Karpas-422 (cell line): ENCODE data around the gene SASH1. TPM values are rescaled to one million over a fixed set of nuclear protein-coding genes. Genes with fewer than 3 reads are reported as not detected.
A peak's percentile ranks its signal among the peaks of the same experiment; 100 is the strongest.

Source experiments
- DNase-seq: peaks from one replicate; pipeline ENCODE4 v3.0.0-alpha.2; 2015
- H2AFZ ChIP-seq: fragments of 200-600 bp; sonication (generic); 2 replicates; pipeline ENCODE4 v1.6.1; 2014; ENCODE audit warnings: antibody characterized with exemption, low read length, mixed read lengths
- H3K27ac ChIP-seq: fragments of 200-600 bp; sonication (generic); 2 replicates; pipeline ENCODE4 v1.5.1; 2014; ENCODE audit warnings: mild to moderate bottlenecking, low read length, moderate library complexity
- H3K27me3 ChIP-seq: fragments of 200-600 bp; sonication (generic); 2 replicates; pipeline ENCODE4 v1.6.1; 2014; ENCODE audit warnings: low read length, mixed read lengths
- H3K36me3 ChIP-seq: fragments of 200-600 bp; sonication (generic); 2 replicates; pipeline ENCODE4 v1.6.1; 2014; ENCODE audit warnings: low read length, mixed read lengths; ENCODE audit not compliant: insufficient read depth
- H3K4me1 ChIP-seq: fragments of 200-600 bp; sonication (generic); 2 replicates; pipeline ENCODE4 v1.6.1; 2014; ENCODE audit warnings: mild to moderate bottlenecking, low read length, mixed read lengths
- H3K4me2 ChIP-seq: fragments of 200-600 bp; sonication (generic); 2 replicates; pipeline ENCODE4 v1.6.1; 2014; ENCODE audit warnings: low read length, low read depth, mild to moderate bottlenecking; ENCODE audit not compliant: poor library complexity, severe bottlenecking
- H3K4me3 ChIP-seq: fragments of 200-600 bp; sonication (generic); 2 replicates; pipeline ENCODE4 v1.5.1; 2014; ENCODE audit warnings: mild to moderate bottlenecking, antibody characterized with exemption, low read length, mixed read lengths
- H3K79me2 ChIP-seq: fragments of 200-600 bp; sonication (generic); 2 replicates; pipeline ENCODE4 v1.6.1; 2014; ENCODE audit warnings: mild to moderate bottlenecking, low read length, mixed read lengths
- H3K9ac ChIP-seq: fragments of 200-600 bp; sonication (generic); 2 replicates; pipeline ENCODE4 v1.6.0; 2014; ENCODE audit warnings: low read length
- H3K9me2 ChIP-seq: fragments of 200-600 bp; sonication (generic), shearing (Covaris generic); replicated peaks from 2 replicates; pipeline ENCODE4 v1.6.0; 2014; ENCODE audit warnings: mild to moderate bottlenecking, low read length, moderate library complexity; ENCODE audit not compliant: insufficient read depth
- H3K9me3 ChIP-seq: fragments of 300-700, 200-600 bp; sonication (generic); 2 replicates; pipeline ENCODE4 v1.6.1; 2014; ENCODE audit warnings: low read length, mixed read lengths
- H4K20me1 ChIP-seq: fragments of 200-600 bp; sonication (generic); 2 replicates; pipeline ENCODE4 v1.6.1; 2014; ENCODE audit warnings: mild to moderate bottlenecking, antibody characterized with exemption, low read length, low read depth; ENCODE audit not compliant: insufficient read depth
- total RNA-seq: library from RNA; depleted of rRNA; stranded (reverse); fragments of >200 nt; shearing (Covaris generic); gene quantifications from 2 replicates; pipeline ENCODE4 v1.2.3, GENCODE V29; 2014; ENCODE audit warnings: low replicate concordance; rRNA removed

The SASH1 gene
- 0.15 and 2.4 TPM in 2 replicates for total RNA-seq

DNA sequence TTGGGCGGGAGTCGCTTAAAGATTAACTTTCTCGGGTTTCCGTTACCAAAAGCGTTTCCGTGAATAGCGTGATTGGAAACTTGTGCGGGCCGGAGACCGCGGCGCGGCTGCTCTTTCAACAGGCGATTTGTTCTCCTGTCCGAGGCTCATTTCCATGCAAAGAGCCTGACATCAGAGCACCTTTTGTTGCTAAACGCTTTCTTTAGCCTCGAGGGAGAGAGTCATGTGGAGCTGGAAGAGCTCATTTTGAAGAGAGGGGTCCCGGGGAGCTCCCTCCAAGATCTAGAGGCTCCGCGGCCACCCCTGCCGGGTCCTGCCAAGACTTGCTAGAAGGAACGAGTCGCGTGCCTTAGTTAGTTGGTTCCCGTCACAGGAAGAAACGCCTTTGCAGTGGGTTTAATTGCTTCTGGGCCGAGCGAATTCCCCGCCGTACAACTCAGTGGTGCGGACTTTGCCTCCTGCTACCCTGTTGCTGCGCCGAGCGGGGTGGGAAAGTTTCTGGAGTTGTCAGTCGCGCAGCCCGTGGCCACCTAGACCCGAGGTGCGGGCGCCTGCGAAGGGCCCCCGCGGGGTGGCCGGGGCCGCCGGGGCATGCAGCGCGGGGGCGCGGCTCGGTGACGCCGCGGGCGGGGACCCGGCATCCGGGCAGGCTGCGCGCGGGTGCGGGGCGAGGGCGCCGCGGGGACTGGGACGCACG is at the start of gene SASH1:
TSS of gene SASH1 (plus strand) at position 489 of the 697 bp plus-strand sequence. CDS start 230 bp downstream, outside the sequence.
- no peaks in the 10 kb centered on the region for H3K9me2 ChIP-seq
- no peaks in the 10 kb centered on the region for H3K27me3 ChIP-seq
- H3K36me3 ChIP-seq: no peaks in the 10 kb centered on the region
- H3K9me3 ChIP-seq: no peaks in the 10 kb centered on the region
- no peaks in the 10 kb centered on the region for H3K4me1 ChIP-seq
- no peak within 1 kb of the TSS for H2AFZ ChIP-seq
- no peaks in the 10 kb centered on the region for H4K20me1 ChIP-seq
- H3K9ac ChIP-seq: no peak within 1 kb of the TSS
- H3K4me2 ChIP-seq: no peak within 1 kb of the TSS
- H3K79me2 ChIP-seq: no peaks in the 10 kb centered on the region
- H3K27ac ChIP-seq: no peak within 1 kb of the TSS
- peak; percentile 30 for DNase-seq
- H3K4me3 ChIP-seq: no peak within 1 kb of the TSS

DNA sequence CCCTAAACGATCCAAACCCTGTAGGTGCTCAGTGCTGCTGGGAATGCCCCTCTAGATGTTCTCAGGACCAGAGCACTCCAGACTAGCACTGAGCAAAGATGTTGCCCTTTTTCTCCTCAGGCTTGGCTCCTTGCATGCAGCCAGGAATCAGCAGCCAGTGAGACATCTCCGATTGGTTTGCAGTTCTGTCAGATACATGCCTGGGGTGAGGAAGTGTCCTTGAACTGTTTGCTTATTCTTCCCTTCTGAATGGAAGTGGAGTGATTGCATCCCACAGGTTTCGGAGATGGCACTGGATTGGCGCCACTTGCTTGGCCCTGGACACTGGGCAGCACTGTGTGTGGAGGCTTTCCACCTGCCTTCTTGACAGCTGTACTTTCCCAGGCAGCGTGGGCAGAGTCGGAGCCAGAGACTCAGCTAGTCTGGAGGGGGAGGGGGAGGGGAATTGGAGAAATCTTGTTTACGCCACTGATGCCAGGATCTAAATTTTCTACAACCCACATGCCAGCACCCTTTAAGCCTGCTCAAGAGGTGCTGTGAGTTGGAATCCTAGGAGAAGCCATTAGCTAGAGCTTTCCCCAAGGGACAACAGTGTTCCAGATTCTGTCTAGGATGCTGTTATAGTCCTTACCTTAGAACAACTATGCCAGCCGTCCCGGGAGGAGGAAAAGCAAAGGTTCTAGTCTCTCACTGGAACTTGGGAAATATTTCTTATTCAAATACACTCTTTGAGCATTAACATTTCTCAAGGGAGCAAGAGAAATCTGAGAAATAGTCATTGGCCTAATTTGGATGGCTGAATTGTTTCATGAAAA is 49.2 kb upstream of the SASH1 start:
- Histone ChIP-seq H3K79me2 (no peaks in the 10 kb centered on the region), H3K9me2 (no peaks in the 10 kb centered on the region), H3K4me3 (no peak overlapping the region), H3K27ac (no peak overlapping the region), H3K27me3 (no peaks in the 10 kb centered on the region), H3K36me3 (no peaks in the 10 kb centered on the region), H3K9me3 (no peaks in the 10 kb centered on the region), H2AFZ (no peak overlapping the region), H4K20me1 (no peaks in the 10 kb centered on the region), H3K4me1 (no peaks in the 10 kb centered on the region), H3K9ac (no peak overlapping the region), H3K4me2 (no peak overlapping the region)
- no peak for DNase-seq

DNA sequence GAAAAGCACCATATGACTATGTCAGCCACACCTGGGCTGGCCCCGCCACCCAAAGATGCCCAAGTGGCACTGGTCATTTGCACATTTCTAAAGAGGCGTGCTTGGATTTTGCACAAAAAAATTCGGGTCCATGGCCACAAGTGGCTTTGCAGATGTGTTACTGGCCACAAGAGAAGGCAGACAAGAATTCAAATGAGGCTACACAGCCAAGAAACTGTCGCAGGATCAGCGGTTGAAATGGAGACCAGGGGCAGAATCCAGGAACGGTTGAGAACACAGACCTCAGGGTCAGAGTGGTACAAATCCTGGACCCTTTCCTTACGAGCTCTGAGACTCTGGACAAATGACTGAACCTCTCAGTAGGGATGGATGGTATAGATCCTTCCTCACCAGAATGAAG is 48.6 kb upstream of the SASH1 start:
- Histone ChIP-seq H3K9me2 (no peaks in the 10 kb centered on the region), H3K4me1 (no peaks in the 10 kb centered on the region), H2AFZ (no peak overlapping the region), H3K9ac (no peak overlapping the region), H3K4me2 (no peak overlapping the region), H3K9me3 (no peaks in the 10 kb centered on the region), H4K20me1 (no peaks in the 10 kb centered on the region), H3K4me3 (no peak overlapping the region), H3K79me2 (no peaks in the 10 kb centered on the region), H3K27ac (no peak overlapping the region), H3K36me3 (no peaks in the 10 kb centered on the region), H3K27me3 (no peaks in the 10 kb centered on the region)
- DNase-seq: no peak

DNA sequence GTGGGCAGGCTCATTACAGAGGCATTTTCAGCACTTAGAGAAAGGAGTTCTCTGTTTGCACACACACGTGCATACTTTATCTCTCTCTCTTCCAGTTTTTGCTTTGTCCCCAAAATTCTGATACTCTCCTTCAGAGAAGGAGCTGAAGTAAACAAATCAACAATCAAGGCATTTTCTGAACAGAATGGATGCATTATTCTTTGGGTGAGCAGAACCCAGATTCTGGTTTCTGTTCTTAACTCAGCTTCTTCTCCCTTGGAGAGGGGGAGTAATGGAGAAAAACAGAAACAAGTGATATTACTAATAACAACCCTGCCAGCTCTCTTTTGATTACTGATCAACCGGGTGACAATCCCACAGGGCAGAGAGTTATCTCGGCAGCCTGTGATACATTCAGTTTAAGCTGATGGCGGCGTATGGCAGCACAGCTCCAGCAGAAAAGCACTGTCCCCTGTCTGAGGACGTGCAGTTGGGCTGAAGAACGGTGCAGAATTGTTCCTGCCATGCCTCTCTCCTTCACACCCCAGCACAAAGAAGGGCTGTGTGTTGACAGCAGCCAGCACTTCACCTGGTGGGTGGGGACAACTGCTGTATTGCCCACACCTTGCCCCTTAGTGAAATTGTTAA is 47.3 kb upstream of the SASH1 start:
- Histone ChIP-seq H3K27ac (no peak overlapping the region), H3K9me2 (no peaks in the 10 kb centered on the region), H3K9ac (no peak overlapping the region), H3K9me3 (no peaks in the 10 kb centered on the region), H3K27me3 (no peaks in the 10 kb centered on the region), H3K4me3 (no peak overlapping the region), H2AFZ (no peak overlapping the region), H3K79me2 (no peaks in the 10 kb centered on the region), H4K20me1 (no peaks in the 10 kb centered on the region), H3K36me3 (no peaks in the 10 kb centered on the region), H3K4me2 (no peak overlapping the region), H3K4me1 (no peaks in the 10 kb centered on the region)
- no peak for DNase-seq

DNA sequence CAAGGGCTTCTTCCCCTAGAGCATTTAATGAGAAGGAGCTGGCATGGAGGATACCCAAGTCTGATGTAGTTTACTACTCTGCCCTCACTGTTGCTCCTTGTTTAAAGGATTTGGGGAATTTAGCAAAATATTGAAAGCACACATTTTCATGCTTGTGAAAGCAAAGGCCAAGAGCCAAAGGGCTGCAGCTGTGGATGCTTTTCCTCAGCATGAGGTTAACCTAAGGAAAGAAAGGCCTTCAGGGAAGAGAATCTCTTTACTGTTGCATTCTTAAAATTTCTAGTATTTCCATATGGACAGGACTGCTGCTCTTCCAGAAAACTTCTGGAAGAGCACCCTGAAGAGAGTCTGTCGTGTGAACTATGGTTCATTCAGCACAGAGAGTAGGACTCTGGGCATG is 45.9 kb upstream of the SASH1 start:
- Histone ChIP-seq H3K79me2 (no peaks in the 10 kb centered on the region), H3K4me2 (no peak overlapping the region), H3K27ac (no peak overlapping the region), H3K36me3 (no peaks in the 10 kb centered on the region), H3K27me3 (no peaks in the 10 kb centered on the region), H2AFZ (no peak overlapping the region), H3K9me2 (no peaks in the 10 kb centered on the region), H3K4me3 (no peak overlapping the region), H3K9me3 (no peaks in the 10 kb centered on the region), H3K9ac (no peak overlapping the region), H4K20me1 (no peaks in the 10 kb centered on the region), H3K4me1 (no peaks in the 10 kb centered on the region)
- no peak for DNase-seq

DNA sequence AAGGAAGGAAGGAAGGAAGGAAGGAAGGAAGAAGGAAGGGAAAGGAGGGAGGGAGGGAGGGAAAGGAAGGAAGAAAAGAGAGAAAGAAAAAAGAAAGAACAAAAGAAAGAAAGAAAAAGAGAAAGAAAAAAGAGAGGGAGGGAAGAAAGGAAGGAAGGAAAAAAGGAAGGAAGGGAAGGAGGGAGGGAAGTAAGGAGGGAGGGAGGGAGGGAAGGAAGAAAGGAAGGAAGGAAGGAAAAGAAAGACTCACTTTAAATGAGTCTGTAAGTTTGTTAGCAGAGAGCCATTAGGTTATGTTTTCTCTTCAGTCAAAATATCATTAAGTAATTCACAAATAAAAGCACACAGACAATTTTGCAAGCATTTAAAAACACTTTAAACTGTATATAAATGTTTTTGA is 44.0 kb upstream of the SASH1 start:
- no peak for DNase-seq
- Histone ChIP-seq H3K27me3 (no peaks in the 10 kb centered on the region), H3K36me3 (no peaks in the 10 kb centered on the region), H2AFZ (no peak overlapping the region), H3K9me3 (no peaks in the 10 kb centered on the region), H3K4me3 (no peak overlapping the region), H3K9me2 (no peaks in the 10 kb centered on the region), H3K79me2 (no peaks in the 10 kb centered on the region), H3K27ac (no peak overlapping the region), H3K4me1 (no peaks in the 10 kb centered on the region), H3K9ac (no peak overlapping the region), H4K20me1 (no peaks in the 10 kb centered on the region), H3K4me2 (no peak overlapping the region)

DNA sequence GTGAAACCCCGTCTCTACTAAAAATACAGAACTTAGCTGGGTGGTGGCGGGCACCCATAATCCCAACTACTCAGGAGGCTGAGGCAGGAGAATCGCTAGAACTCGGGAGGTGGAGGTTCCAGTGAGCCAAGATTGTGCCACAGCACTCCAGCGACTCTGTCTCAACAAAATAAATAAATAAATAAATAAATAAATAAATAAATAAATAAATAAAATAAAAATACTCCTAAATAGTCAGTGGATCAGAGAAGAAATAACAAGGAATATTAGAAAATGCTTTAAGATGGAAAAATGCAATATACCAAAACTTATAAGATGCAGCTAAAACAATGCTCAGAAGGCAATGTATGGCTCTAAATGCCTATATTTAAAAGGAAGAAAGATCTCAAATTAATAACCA is 39.0 kb upstream of the SASH1 start:
- DNase-seq: no peak
- Histone ChIP-seq H3K9ac (no peak overlapping the region), H3K27me3 (no peaks in the 10 kb centered on the region), H3K9me3 (no peaks in the 10 kb centered on the region), H4K20me1 (no peaks in the 10 kb centered on the region), H3K9me2 (no peaks in the 10 kb centered on the region), H3K4me2 (no peak overlapping the region), H3K79me2 (no peaks in the 10 kb centered on the region), H3K4me3 (no peak overlapping the region), H3K27ac (no peak overlapping the region), H2AFZ (no peak overlapping the region), H3K4me1 (no peaks in the 10 kb centered on the region), H3K36me3 (no peaks in the 10 kb centered on the region)

DNA sequence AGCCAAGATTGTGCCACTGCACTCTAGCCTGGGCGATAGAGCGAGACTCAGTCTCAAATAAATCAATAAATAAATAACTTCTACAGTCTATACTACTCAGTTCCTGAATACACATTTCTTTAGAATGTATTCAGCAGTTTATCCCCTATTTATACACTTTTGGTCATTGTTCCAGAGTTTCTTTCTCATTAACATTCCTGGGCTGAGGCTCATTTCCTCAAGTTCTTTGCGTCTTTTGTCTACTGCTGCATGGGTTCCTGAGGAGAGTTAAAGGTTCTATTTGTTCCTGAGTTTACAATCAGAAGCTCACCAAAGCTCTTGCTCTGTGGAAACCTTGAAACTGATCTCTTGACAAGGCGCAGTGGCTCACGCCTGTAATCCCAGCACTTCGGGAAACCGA is 37.7 kb upstream of the SASH1 start:
- DNase-seq: no peak
- Histone ChIP-seq H3K27me3 (no peaks in the 10 kb centered on the region), H3K4me2 (no peak overlapping the region), H2AFZ (no peak overlapping the region), H3K9me2 (no peaks in the 10 kb centered on the region), H4K20me1 (no peaks in the 10 kb centered on the region), H3K27ac (no peak overlapping the region), H3K4me1 (no peaks in the 10 kb centered on the region), H3K36me3 (no peaks in the 10 kb centered on the region), H3K79me2 (no peaks in the 10 kb centered on the region), H3K4me3 (no peak overlapping the region), H3K9ac (no peak overlapping the region), H3K9me3 (no peaks in the 10 kb centered on the region)
